GM18868 (cell line): ENCODE results near the gene ST7.
A peak's percentile ranks its signal among the peaks of the same experiment; 100 is the strongest.

Experiments used
- ATAC-seq: cut with Tn5 transposase; IDR thresholded peaks from one replicate; pipeline ENCODE4 v1.9.1; 2021; ENCODE audit warnings: mild to moderate bottlenecking, moderate library complexity; ENCODE audit not compliant: unreplicated experiment

ST7 gene

DNA sequence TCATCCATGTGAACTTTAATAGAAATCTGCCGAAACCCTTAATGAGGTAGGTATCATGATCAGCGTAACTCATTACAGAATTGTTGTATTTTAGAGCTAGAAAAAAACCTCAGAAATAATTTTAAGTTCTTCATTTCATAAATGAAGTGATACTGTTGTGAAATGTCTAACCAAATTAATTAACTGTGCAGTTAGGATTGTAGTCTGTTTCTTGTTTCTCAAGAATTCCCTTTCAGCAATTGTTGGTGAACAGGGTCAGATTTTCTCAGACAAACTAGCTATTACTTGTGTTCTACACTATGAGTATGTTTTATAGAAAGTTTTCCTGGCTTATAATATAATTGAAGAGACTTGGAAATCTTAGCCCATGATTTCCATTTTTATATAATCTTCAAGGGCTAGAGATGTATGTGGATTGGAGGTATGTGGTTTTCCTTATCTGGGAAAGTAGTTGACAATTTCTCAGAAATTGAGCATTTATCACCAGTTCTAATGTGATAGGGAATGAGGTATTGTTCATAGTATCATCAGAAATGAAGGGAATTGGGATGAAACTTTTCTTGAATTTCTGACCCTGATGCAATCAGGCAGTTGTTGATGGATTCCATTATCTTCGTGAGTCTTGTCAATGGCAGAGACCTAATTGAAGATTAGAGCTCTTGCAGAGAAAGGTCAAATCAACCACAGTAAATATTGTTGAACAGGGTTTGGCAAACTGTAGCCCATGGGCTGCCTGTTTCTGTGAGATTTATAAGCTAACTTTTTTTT is 55.0 kb downstream of the ST7 start:
- ATAC-seq = no peak

DNA sequence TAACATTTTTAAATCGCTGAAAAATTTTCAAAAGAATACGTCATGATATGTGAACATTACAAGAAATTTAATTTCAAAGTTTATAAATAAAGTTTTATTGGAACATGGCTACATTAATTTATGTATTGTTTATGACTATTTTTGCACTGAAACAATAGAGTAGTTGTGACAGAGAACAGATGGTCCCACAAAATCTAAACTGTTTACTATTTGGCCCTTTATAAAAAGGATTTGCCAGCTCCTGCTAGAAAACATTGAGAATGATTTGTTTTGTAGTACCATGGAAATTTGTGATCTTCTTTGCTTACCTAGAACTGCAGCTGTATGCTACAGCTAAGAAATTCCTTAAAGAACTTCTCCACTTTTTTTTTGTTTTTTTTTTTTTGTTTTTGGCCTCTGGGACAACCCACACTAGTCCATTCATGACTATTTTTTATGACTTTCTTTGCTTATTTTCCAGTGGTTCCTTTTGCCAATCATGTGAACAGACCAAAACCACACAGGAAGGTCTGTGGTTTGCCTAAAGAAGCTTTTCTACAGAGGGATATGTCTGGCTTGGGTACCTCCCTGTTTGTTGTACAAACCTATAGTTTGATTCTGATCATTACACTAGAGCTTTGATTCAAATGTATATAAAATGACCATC is 55.7 kb downstream of the ST7 start:
- ATAC-seq = peak; percentile 20

DNA sequence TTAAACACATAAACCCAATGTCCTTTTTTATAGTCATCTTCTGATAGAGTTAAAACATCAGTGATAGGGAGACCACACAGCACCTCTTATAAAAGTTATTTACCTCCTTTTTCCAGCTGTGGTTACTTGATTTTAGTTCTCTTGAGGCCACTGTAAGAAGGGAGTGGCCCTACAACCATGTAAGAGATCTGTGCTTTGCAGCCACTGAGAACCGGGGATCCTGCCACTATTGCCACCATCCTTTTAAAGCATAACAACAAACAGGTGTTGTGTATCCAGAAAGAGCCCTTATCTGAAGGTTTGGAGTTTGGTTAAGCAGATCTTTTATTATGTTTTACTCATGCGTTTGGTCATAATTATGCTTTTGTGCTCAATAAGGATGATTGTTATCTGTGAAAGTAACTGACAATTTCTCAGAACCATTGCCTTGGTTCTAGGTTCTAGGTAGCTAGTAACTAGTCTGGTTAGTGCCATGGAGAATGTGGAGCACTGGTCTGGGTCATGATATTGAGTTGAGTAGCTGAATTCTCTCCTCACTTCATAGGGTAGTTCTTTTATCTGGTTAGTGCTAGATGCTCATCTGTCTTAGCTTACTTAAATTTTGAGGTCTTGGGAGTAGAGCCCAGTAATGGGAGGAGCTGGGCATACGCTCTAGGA is 56.5 kb downstream of the ST7 start:
- no peak for ATAC-seq

DNA sequence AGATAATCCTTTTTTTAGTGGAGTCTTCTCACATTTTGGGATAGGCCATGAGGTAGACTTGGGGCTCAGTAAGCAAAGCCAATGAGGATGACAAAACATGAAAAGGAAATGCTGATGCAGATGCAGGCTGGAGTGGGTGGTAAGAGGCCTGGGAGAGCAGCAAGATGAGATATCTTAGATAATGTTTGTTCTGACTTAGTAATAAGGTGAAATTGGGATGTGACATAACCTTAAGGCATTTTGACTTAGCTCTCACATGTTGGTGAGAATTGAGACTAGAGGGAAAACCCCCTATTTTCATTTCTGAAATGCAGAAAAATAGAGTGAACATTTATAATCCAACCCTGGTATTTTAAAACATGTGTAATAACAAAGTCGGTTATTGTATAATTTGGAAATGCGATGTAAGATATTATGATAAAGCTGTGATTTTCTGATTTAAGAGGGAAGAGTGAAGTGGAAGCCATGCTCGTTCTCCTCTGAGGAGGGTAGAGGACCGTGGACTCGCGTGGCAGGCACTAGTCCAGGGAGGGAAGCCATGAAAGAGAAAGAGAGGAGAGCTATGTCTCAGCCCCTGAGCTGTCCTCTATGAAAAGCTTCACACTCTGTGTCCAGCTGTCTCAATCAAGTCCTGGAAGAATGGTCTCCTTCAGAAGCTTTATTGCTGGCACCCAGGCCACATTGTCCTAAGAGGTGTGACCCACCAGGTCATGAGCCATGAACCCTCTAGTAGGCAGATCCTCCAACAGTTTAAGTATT is 57.3 kb downstream of the ST7 start:
- ATAC-seq = peak; percentile 54

DNA sequence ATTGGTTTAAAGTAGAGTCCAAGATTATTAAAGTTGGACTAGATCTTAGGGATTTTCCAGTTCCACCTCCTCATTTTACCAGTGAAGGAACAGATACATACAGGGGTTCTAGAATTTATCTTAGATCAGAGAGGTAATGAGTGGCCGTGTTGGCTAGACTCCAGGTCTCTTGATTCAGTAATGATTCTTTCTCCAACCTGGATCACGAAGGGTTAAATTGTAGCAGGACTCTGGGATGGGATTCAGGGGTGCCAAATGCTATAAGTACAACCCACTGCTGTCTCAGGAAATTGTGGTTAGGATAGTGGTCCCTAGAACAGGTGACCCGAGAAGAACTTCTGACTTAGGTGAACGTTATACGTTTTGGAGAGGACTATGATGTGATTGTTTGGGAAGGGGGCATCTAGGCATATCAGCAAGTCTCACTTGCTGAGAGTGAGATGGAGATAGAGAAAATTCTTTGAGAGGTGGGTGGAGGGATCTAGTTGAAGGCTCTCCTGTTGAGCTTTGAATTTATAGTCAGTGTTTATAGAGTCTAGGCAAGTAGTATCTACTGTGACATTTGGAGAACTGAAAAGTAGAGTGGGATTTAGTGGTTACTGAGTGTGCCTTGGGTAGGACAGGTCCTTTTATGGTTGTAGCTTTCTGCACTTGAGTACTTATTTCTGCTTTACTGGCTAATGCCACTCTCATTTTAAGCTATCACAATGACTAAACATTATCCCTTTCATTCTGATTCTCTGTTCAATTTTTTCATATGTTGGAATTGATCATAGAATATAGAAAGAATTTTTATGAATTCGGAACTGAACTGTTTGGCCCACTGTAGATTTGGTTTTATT is 58.3 kb downstream of the ST7 start:
- peak; percentile 76 for ATAC-seq

DNA sequence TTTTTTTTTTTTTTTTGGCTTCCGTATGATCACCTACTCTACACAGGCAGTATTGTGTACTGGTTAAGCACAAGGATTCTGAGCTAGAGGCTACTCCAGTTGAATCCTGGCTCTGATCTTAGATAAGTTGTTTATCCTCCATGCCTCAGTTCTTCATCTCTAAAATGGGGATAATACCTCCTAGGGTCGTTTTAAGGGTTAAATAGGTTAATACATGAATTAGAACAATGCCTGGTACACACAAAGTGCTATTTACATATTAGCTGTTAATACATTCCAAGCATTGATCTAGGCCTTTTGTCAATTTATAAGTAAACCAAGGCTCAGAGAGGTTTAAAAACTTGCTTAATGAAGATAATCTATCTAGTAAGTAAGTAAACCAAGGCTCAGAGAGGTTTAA is 59.0 kb downstream of the ST7 start:
- ATAC-seq = peak; percentile 11

DNA sequence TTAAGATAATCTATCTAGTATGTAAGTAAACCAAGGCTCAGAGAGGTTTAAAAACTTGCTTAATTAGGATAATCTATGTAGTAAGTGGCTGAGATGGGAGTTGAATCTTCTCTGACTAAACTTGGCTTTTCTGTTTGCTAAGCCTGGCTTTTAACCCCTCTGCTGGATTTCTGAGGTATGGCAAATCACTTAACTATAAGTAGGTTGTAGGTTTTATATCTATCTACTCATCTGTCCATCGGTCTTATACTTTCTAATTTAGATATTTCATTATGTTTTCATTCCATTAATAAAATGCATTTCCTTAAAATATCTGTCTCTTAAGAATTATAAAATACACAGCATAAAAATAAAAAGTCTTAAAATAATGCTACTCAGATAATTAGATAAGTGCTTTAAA is 59.4 kb downstream of the ST7 start:
- ATAC-seq = peak; percentile 8

DNA sequence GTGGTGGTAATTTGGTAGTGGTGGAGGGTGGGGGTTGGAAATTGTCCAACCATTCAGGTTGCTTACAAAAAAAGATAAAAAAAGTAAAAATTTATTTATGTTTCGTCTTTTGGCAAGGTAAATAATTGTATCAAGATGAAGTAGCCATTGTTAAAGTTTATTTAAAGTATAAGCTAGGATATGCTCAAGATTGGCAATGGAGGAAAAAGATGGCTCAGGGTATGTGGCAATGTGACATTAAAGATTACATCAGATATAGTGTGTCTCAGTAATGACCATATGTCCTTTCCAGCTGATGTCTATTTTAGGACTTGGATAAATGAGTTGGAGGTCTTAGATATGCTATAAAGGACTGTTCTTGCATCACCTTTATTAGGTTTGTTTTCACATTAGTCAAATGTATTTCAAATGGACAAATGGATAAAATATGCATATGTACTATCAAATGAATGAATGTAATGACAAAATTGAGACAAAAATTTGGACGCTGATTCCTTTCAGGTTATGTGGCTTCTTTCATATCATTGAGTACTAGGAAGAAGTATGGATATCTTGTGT is 60.9 kb downstream of the ST7 start:
- no peak for ATAC-seq

DNA sequence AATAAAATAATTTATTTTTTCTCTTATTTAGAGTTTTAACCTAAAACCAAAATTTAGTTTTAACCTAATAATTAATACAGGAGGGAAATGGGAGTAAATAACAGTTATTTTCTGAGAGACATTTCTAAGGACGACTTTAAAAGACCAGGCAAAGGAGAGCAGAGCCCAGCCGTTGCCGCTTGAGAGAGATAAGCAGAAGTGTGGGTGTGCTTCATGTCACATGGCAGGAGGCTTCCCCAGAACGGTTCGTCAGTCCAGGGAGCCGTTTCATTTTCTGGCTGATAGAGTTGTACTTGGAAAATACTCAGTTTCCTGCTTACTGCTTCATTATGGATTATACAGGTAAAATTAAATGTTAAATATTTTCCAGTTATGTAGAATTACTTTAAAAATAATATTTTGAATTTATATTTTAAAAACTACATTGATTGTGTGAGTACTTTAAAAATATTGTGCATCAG is 61.4 kb downstream of the ST7 start:
- peak; percentile 37 for ATAC-seq

DNA sequence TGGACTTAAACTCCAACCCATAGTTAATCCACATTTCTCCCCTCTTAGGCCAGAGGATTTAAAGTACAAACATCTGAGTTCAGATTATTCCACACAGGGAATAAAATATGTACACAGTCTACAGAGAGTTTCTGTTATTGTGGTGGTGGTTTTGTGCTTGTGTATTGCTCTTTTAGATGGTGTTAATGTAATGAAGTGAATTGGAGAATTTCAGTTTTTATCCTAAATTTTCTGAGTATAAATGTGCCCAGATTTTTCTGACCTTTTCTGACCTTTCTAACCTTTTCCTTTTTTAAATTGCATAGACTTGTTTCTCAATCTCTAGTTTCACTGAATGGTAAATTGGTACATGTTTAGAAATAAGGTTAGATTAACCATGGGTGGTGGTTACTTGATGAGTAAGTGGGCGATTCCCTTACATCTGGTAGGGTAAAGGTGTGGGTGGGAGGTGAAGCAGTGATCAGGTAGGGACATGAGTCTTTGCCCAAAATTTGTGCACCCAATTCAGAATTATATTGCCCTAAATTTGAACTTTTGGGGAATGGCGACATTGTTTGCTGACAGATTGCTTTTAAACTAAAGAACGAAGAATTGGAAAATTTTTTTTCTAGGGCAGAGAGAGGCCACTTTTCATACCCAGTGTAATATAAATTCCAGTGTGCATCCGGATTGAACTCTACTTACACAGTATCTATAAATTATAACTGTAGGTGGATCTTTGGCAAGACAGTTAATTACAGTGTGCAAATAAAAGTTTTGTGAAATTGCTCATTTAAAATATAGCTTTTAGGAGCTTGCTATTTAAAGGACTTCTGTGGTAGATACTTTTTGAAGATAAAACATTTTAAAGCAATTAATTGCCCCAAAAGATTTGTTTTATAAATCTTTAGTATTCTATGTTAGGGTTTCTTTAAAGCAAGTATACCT is 62.2 kb downstream of the ST7 start:
- no peak for ATAC-seq

DNA sequence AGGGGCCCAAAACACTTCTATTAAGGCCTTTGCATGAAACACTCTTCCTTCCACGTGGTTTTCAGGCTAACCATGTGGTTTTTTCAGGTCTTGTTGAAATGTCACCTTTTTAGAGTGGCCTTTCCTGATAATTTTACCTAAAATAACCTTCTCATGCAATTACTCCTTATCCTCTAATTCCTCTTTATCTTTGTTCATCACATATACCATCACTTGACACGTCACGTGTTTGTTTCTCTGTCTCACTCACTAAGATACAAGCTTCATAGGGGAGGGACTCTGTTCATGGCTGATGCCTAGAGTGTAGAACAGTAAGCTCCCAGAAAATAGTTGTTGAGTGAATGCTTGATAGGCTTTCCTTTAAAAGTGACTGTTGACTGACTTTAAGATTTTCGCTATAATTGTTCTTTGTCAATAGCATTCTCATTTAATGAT is 63.7 kb downstream of the ST7 start:
- ATAC-seq = no peak

DNA sequence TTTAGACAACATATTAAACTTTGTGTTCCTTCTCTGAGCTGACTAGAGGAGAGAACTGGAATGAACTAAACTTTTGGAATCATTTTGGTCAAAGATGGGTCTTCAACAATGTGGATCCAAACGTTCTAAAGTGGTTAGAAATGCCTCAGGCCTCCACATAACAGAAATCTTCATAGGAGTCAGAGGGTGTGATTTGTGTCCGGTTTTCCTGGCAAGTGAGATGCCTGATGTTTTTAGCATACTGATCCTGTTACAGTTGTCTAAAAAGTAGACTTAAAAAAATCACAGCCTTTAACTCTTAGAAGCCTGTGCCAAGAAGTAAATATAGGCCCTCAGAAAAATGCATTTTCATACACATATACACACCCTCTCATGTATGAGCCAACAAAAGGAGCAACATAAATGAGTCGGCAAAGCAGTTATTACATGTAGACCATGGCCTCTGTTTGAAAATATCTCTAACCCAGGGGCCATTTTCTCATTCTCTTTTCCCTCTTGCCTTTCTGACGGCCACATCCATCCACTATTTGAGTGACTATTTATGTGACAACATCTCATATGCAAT is 64.5 kb downstream of the ST7 start:
- ATAC-seq = no peak

DNA sequence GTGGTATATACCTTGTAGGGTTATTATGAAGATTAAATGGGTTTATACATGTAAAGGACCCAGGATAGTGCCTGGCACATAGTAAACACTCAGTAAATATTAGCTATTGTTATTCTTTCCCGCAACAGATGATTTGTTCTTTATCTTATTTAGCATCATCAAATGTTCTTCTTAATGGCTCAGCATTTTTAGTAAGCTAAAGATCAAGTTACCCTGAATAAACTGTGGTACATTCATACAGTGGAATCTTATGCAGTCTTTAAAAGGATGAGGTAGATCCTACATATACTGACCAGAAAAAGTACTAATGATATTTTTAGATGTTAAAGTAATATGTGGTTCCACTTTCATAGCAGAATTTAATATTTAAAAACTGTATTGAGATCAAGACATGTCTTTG is 65.4 kb downstream of the ST7 start:
- ATAC-seq = no peak

DNA sequence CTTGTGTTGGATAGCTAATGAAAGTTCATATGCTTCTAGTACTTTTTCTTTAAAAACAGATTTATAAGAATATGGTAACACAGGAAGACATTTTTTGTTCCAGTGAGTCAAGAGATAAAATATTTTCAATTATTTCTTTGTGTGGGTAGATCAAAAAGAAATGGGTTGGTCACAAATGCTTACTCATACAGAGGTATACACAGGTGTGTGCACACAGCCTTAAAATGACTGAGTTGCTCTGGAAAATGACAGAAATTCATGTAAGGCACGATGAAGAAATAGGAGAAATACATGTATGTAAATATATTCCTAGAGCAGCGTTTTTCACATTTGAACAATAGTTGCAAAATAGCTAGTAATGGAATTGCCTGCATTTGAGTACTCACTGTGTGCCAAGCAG is 66.0 kb downstream of the ST7 start:
- ATAC-seq = no peak

DNA sequence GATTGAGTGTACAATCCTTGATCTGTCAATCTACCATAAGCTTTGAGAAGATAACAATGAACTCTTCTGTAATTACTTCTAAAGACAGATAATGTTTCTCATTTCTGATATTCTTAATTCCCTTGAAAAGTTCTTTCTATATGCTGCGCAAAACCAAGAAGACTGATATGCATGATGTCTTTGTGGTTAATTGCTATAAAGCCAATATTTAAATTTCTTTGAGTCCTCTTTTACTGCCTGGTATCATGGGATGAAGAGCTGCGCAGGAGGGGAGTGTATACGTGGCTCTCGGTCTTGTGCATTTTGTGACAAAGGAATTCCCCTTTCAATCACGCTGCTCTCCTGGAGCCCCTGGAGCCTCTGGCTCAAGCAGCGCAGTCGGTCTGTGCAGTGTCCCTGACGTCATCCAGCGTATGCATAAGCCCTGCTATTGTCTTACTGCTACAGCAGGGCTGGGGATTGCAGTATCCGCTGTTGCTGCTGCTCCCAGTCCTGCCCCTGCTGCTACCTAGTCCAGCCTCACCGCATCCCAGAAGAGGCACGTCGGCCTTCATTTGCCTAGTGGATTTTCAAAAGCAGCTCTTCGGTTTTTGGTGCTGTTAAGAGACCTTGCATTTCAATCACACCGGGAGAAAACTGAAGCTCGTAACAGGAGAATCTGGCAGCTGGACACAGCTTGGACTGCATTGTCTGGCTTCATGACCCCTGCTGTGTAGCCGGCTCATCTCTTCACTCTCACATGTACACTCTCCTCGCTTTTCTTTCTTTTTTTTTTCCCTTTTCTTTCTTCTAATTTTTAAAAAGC is 66.7 kb downstream of the ST7 start:
- no peak for ATAC-seq

DNA sequence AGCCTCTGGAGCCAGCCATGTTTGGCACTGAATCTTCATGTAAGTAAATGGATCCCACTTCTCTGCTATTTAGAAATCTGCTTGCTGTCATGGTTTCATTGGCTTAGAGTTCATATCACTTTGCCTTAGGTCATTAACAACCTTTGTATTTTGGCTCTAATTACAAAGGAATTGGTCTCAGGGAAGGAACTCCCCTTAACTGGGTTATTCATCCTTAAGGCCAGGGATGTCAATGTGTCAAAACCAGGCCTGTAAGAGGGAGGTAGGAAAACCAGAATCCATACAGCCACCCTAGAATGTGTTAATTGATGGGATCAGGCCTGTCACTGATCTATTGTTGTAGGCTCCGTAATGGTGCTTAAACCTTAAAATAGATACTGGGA is 67.3 kb downstream of the ST7 start:
- ATAC-seq = no peak

DNA sequence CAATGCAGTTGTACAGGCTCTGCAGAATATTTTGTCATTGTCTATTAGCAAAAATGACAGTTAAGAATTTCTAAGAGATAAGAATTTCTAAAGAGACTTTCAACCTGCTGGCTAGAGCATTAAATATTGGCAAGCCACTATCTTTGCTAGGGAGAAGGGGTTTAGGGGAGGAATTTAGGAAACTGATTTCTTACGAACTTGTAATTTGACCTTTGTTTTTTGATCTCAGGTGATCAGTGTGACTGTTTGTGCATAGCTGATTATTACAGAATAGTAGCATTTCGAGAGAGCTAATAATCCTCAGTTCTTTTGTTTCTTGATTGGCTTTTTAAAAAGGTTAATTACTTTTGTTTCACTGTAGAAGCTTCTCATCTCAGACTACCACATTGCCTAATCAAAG is 68.1 kb downstream of the ST7 start:
- no peak for ATAC-seq

DNA sequence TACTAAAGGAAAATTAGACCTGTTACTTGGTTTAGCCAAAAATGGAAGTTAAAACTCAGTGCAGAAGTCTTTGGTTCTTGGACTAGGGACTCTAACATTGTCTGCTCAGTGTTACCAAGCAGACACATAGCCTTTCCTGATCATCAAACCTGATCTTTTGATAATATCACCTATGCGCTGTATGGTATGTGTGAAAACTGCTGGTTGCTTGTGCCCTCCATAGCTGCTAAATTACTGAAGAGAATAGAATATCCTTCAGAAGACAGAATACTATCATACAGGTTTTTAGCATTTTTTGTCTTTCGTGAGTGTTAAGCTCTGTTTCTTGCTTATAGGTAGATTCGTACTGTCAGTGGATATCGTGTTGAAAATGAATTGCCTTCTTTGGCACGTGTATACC is 68.7 kb downstream of the ST7 start:
- ATAC-seq = no peak
